MCF 10A (cell line): Measurements from ENCODE around the gene COPZ2. TPM values are rescaled to one million over a fixed set of nuclear protein-coding genes. Genes with fewer than 3 reads are reported as not detected.
"Not testable (repeated sequence)": the region's sequence is repeated elsewhere in the genome, so short reads cannot be mapped to it uniquely, and the experiment has no call there.

ENCODE experiments used
- BruUV-seq: library from RNA; stranded (reverse); fragments of 400-500 nt; replicated peaks from 2 replicates; lab custom pipeline; 2021; lab: Mats Ljungman, UMichigan
- CTCF ChIA-PET: fragments of 300-600 bp; sonication (Branson Sonifier 250); formaldehyde crosslinking; extraction: SDS; loops from one replicate; lab custom pipeline; 2021; ENCODE audit warnings: antibody characterized with exemption, inconsistent platforms; lab: Yijun Ruan, JAX
- POLR2A ChIA-PET: fragments of 300-600, 350-650 bp; sonication (Branson Sonifier 250); formaldehyde crosslinking; extraction: SDS; loops from one replicate; lab custom pipeline; 2020; ENCODE audit warnings: antibody characterized with exemption, inconsistent platforms; lab: Yijun Ruan, JAX
- DNase-seq: peaks from one replicate; pipeline ENCODE4 v3.0.0-alpha.2; 2018; ENCODE audit not compliant: unreplicated experiment
- H3K27ac Mint-ChIP-seq: one replicate; pipeline ENCODE4 v1.8.0; 2022; ENCODE audit warnings: mild to moderate bottlenecking, low read depth, mixed read lengths; ENCODE audit not compliant: unreplicated experiment
- H3K27me3 Mint-ChIP-seq: one replicate; pipeline ENCODE4 v1.8.0; 2022; ENCODE audit warnings: mixed read lengths; ENCODE audit not compliant: insufficient read depth, unreplicated experiment
- H3K36me3 Mint-ChIP-seq: one replicate; pipeline ENCODE4 v1.8.0; 2022; ENCODE audit warnings: mild to moderate bottlenecking, moderate library complexity, mixed read lengths; ENCODE audit not compliant: insufficient read depth, unreplicated experiment
- H3K4me1 Mint-ChIP-seq: one replicate; pipeline ENCODE4 v1.8.0; 2022; ENCODE audit warnings: mixed read lengths; ENCODE audit not compliant: insufficient read depth, unreplicated experiment
- H3K4me3 Mint-ChIP-seq: one replicate; pipeline ENCODE4 v1.8.0; 2022; ENCODE audit warnings: mild to moderate bottlenecking, moderate library complexity, mixed read lengths; ENCODE audit not compliant: unreplicated experiment
- H3K9me3 Mint-ChIP-seq: one replicate; pipeline ENCODE4 v1.8.0; 2022; ENCODE audit warnings: mixed read lengths; ENCODE audit not compliant: unreplicated experiment
- intact Hi-C: fragments of 100-400 bp; cut with micrococcal nuclease; formaldehyde crosslinking; loops from 2 replicates; pipeline ENCODE4 v1.14.1; 2022
- total RNA-seq: library from RNA; stranded (reverse); gene quantifications from 2 replicates; pipeline ENCODE4 v1.2.3, GENCODE V29; 2022
- TF ChIP-seq, protein P1 (sequence below): fragments of 200-600 bp; IDR thresholded peaks from one replicate; pipeline ENCODE4 v1.8.0; 2022; ENCODE audit warnings: antibody characterized with exemption, mild to moderate bottlenecking; ENCODE audit not compliant: unreplicated experiment

COPZ2 gene
- total RNA-seq, 1 experiment from 2014 or later, result not detected

- TF ChIP-seq, protein P1, sequence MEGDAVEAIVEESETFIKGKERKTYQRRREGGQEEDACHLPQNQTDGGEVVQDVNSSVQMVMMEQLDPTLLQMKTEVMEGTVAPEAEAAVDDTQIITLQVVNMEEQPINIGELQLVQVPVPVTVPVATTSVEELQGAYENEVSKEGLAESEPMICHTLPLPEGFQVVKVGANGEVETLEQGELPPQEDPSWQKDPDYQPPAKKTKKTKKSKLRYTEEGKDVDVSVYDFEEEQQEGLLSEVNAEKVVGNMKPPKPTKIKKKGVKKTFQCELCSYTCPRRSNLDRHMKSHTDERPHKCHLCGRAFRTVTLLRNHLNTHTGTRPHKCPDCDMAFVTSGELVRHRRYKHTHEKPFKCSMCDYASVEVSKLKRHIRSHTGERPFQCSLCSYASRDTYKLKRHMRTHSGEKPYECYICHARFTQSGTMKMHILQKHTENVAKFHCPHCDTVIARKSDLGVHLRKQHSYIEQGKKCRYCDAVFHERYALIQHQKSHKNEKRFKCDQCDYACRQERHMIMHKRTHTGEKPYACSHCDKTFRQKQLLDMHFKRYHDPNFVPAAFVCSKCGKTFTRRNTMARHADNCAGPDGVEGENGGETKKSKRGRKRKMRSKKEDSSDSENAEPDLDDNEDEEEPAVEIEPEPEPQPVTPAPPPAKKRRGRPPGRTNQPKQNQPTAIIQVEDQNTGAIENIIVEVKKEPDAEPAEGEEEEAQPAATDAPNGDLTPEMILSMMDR, result no peak
- no peaks in the 10 kb centered on the region for H3K36me3 Mint-ChIP-seq
- peaks cover 8% of the 10 kb centered on the region for H3K4me1 Mint-ChIP-seq
- no peaks in the 10 kb centered on the region for H3K9me3 Mint-ChIP-seq
- intact Hi-C loops, result no loop called here
- peak overlapping the region; percentile 74 for H3K27ac Mint-ChIP-seq
- DNase-seq, result no peak
- ChIA-PET POLR2A (interaction anchor here (1.1 to 1.4 kb wide), 3 partner anchors 15 to 32 kb away, joined by 3 to 7 read pairs (median 6); partner anchors contain the start of gene CDK5RAP3), CTCF (interaction anchor here (1.2 to 1.8 kb wide), 4 partner anchors 14 to 47 kb away, joined by 3 to 6 read pairs (median 4); no protein-coding TSS in a partner anchor)
- H3K27me3 Mint-ChIP-seq, result no peaks in the 10 kb centered on the region
- no peak overlapping the region for H3K4me3 Mint-ChIP-seq
- no TSS peak for BruUV-seq
Measured at GRCh38 chr17:48002916-48003416, 34.6 kb downstream of the COPZ2 start.

- ChIA-PET CTCF (interaction anchor here (1.2 to 1.8 kb wide), 3 partner anchors 16 to 48 kb away, joined by 3 to 6 read pairs (median 5); no protein-coding TSS in a partner anchor), POLR2A (interaction anchor here (1.1 to 1.4 kb wide), 3 partner anchors 16 to 31 kb away, joined by 3 to 7 read pairs (median 6); partner anchors contain the start of gene CDK5RAP3)
- peaks cover 8% of the 10 kb centered on the region for H3K4me1 Mint-ChIP-seq
- no TSS peak for BruUV-seq
- peak; percentile 51 for DNase-seq
- intact Hi-C loops, result no loop called here
- TF ChIP-seq, protein P1, result no peak
- no peaks in the 10 kb centered on the region for H3K27me3 Mint-ChIP-seq
- no peaks in the 10 kb centered on the region for H3K36me3 Mint-ChIP-seq
- peak overlapping the region; percentile 74 for H3K27ac Mint-ChIP-seq
- no peaks in the 10 kb centered on the region for H3K9me3 Mint-ChIP-seq
- H3K4me3 Mint-ChIP-seq, result no peak overlapping the region
Measured at GRCh38 chr17:48002266-48002915, 35.2 kb downstream of the COPZ2 start.

- intact Hi-C loops, H3K4me3 Mint-ChIP-seq, H3K27me3 Mint-ChIP-seq, DNase-seq, H3K9me3 Mint-ChIP-seq, H3K4me1 Mint-ChIP-seq, POLR2A ChIA-PET, H3K27ac Mint-ChIP-seq, H3K36me3 Mint-ChIP-seq, BruUV-seq: not testable (repeated sequence)
- CTCF ChIA-PET, result interaction anchor here (1.8 to 3.3 kb wide), 2 partner anchors 16 to 23 kb away, joined by 4 to 17 read pairs; no protein-coding TSS in a partner anchor
Measured at GRCh38 chr17:48001657-48002056, 35.9 kb downstream of the COPZ2 start.

- DNase-seq, result no peak
- H3K4me3 Mint-ChIP-seq, result no peak overlapping the region
- no peak overlapping the region for H3K27ac Mint-ChIP-seq
- ChIA-PET POLR2A (interaction anchor here (1.1 kb wide), 1 partner anchor 12 kb away, joined by 3 read pairs; no protein-coding TSS in a partner anchor), CTCF (interaction anchor here (0.6 to 3.3 kb wide), 3 partner anchors 16 to 140 kb away, joined by 4 to 17 read pairs (median 5); no protein-coding TSS in a partner anchor)
- intact Hi-C loops, result no loop called here
- TF ChIP-seq, protein P1, result no peak
- no peaks in the 10 kb centered on the region for H3K9me3 Mint-ChIP-seq
- peaks cover 8% of the 10 kb centered on the region for H3K4me1 Mint-ChIP-seq
- no TSS peak for BruUV-seq
- H3K36me3 Mint-ChIP-seq, result no peaks in the 10 kb centered on the region
- H3K27me3 Mint-ChIP-seq, result no peaks in the 10 kb centered on the region
Measured at GRCh38 chr17:48001197-48001596, 36.4 kb downstream of the COPZ2 start.
